PC-9 (cell line): Measurements from ENCODE around the gene KIF26B.

Source experiments
- EZH2 ChIP-seq: fragments of 200-600 bp; sonication (generic); IDR thresholded peaks from 2 replicates; pipeline ENCODE4 v1.8.0; 2017; ENCODE audit warnings: antibody characterized with exemption, low read depth
- TF ChIP-seq, protein P1 (sequence below): fragments of 200-600 bp; sonication (generic); conservative IDR thresholded peaks from 2 replicates; pipeline ENCODE4 v1.6.1; 2017; ENCODE audit warnings: mixed run types, antibody characterized with exemption, mild to moderate bottlenecking, moderate library complexity

DNA sequence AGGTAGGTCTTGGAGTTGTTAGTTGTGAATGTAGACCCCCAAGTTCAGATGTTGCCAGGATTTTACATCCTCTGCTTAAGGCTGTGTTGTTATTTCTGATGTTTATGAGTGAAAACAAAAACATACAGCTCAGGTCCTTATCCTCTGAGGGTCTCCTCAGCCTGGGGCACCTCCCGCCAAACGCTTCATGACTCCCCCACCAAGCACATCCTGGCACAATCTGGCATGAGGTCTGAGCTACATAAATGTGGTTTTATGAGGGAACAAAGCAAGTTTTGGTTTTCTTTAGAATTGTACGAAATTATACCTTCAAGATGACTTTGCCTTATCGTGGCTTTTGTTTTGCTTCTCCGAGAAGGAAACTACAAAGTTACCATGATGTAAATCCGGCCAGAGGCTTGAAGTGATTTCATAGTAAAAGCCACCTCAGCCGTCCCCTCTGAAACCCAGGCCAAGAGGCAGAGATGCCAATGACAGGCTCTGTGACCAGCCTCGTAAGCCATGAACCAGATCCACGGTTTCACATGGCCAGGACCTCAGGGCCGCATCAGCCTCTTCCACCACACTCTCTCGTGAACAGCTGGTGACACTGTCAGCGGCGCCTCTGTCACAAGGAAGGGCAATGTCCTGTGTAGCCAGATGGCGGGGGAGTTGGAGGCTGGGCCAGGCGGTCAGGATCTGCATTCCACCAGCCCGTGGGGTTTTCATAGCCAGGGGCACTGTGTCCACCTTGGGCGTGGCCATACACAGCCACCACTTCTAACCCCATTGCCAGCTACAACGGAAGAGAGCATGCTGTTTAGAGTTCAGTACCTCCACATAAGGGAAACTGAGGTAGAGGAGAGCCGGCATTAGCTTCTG is 199.4 kb downstream of the KIF26B start:
- TF ChIP-seq EZH2 = no peak
- TF ChIP-seq, protein P1, sequence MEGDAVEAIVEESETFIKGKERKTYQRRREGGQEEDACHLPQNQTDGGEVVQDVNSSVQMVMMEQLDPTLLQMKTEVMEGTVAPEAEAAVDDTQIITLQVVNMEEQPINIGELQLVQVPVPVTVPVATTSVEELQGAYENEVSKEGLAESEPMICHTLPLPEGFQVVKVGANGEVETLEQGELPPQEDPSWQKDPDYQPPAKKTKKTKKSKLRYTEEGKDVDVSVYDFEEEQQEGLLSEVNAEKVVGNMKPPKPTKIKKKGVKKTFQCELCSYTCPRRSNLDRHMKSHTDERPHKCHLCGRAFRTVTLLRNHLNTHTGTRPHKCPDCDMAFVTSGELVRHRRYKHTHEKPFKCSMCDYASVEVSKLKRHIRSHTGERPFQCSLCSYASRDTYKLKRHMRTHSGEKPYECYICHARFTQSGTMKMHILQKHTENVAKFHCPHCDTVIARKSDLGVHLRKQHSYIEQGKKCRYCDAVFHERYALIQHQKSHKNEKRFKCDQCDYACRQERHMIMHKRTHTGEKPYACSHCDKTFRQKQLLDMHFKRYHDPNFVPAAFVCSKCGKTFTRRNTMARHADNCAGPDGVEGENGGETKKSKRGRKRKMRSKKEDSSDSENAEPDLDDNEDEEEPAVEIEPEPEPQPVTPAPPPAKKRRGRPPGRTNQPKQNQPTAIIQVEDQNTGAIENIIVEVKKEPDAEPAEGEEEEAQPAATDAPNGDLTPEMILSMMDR = no peak
